NT2/D1 (cell line): ENCODE measurements around the gene ST3GAL4.

Experiments used
- SUZ12 ChIP-seq: IDR thresholded peaks from 2 replicates; pipeline ENCODE4 v1.6.1; 2011; ENCODE audit not compliant: insufficient read length, insufficient read depth; ENCODE audit errors: extremely low read depth
- YY1 ChIP-seq: IDR thresholded peaks from 2 replicates; pipeline ENCODE4 v1.6.1; 2011; ENCODE audit not compliant: insufficient read length, insufficient read depth
- ZNF274 ChIP-seq: IDR thresholded peaks from 2 replicates; pipeline ENCODE4 v1.6.1; 2011; ENCODE audit warnings: mild to moderate bottlenecking, low read depth, low read length

DNA sequence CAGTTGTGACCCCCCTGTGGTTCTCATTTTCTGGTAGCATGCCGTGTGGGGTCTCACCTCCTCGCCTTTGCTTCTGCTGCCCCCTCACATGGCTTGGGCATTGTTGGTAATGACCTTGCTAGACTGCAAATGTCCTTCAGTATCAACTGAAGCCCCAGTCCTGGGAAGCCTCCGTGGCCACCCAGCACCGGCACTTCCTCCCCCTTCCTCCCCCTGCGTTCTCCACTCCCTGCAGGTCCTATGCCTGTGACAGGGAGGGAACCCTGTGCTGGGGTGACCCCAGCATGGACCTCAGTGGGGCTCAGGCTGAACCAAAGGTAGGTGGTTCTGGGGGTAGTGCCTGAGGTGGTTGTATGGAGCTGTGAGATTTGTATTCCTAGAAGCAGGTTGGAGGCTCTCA, 5.9 kb downstream of the ST3GAL4 start:
- TF ChIP-seq ZNF274 (no peak), SUZ12 (no peak), YY1 (no peak)
